ENCODE data around the gene SORCS2. TPM values are rescaled to one million over a fixed set of nuclear protein-coding genes. Genes with fewer than 3 reads are reported as not detected.
"Not testable (repeated sequence)": the region's sequence is repeated elsewhere in the genome, so short reads cannot be mapped to it uniquely, and the experiment has no call there.

SORCS2 gene
- total RNA-seq, 1 donor from 2014 or later = 9.6 TPM

DNA sequence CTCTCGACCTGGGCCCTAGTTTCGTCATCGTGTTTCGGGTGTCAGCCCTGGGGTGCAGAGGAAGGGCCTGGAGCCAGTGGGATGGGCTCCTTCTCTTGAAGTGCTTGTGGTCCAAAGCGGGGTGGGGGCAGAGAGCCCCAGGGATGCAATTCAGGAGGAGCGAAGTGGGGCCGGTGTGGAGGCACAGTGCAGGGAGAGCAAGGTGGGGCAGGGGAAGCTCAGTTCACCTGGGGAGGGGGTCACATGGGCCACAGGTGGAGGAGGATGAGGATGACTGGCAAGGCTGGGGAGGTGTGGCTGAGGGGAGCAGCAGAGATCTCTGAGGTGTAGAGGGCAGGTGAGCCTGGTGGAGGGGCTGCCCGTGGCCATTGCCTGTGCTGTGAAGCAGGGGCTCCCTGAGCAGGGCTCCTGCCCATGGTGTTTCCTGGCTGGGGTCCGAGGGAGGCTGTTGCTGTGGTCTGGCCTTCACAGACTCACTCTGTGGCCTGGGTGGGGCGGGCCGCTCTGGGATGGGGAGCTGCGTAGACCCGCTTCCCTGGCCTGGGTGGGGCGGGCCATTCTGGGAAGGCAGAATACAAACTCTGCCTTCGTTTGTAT, 6.9 kb downstream of the SORCS2 start:
- DNase-seq (ENCODE audit: low spot score) = no peak

DNA sequence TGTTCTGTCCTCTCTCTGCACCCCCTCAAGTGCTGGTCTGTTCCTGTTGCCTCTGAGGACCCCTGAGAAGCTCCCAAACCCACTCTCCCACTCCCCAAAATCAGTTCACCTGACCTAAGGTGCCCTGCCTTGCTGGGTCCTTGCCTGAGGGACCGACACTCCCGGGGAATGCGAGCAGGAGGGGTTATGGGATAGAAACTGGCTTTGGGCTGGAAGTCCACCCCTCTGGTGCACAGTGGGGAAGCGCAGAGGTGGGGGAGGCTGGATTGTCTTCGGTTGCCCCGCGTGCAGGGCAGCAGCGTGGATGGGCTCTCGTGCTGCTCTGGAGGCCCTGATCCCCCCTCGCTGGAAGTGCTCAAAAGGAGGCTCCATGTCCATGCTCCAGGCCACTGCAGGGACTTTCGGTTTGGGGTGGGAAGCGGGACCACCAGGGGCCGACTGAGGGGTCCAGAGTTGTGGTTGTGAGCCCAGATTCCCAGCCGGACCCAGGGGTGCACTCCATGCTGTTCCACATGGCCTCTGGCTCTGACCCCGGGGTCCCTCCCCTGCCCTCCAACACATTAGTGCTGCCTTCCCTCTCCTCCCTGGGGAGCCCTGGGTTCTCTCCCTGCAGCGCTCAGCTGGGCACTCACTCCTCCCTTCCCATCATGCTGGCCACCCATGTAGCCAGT, 7.6 kb downstream of the SORCS2 start:
- DNase-seq (ENCODE audit: low spot score) = no peak

DNA sequence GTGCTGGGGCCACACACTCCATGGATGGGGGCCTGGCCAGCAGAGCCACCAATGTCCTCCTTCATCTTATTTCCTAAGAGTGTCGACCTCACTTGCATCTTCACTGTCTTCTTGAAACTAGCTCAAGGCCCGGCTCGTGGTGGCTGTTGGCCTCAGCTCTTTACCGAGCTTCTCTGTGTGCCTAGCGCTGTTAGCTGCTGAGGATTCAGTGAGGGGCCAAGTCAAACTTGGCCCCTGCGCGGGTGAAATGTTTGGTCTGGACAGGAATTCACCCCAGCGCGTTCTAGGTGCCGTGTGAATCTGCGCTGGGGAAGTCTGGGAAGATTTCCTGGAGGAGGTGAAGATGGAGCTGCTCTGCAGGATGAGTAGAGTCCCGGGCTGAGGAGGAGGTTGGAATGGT, 8.5 kb downstream of the SORCS2 start:
- no peak for DNase-seq (ENCODE audit: low spot score)

DNA sequence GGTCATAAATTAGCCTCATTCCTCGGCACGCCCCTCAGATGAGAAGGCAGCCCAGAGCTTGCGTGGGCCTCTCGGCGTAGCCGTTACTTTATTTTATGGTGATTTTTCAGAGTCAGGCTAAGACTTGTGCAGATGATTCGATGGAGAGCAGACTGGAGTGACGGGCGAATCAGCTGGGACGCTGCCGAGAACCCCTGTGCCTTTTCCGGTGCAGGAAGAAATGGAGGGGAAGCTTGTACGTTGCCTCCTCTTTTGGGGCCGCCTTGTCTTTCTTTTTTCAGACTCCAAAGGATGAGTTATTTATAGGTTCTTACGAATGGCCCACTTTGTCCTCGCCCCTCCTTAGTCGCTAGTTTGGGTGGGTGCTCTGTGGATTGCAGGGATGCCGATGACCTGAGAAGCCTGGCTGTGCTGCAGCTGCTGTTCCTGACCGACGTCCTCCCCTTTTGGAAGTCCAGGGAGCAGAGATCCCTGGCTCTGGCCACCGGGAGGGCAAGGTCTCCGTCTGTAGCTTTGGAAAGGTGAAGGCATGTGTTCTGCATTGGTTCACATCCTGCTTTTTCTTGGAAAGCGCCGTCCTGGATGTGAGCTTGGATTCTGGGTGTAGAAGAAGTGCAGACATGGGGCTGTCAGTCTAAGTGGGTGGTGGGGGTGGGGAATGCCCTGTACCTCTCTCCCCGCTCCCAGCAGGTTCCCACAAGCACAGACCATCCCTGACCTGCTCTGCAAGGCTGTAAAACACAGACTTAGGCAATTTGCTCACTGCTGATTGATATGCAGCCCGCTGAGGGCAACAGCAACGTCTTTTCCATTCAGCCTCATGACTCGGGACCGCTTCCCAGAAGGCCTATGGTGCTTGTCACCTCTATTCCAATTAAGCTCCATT, 9.3 kb downstream of the SORCS2 start:
- peak; percentile 80 for DNase-seq (ENCODE audit: low spot score)

DNA sequence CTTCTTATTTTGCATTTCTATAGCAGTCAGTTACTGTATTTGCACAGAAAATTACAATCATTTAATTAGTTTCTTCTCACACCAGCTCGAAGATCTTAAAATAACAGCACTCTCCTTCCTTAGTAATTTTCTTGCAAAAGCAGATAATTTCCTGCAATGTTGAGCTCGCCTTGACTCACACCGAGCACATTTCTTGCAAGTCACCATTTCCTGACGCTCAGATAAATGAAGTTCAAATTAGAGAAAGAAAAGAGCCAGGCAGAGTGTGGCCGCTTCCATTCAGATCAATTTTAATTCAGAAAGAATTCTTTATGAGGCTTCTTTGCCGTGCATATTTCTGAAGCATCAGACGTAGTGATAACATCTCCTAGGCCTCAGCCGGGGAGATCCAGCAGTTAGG, 10.1 kb downstream of the SORCS2 start:
- DNase-seq (ENCODE audit: low spot score) = peak; percentile 38

DNA sequence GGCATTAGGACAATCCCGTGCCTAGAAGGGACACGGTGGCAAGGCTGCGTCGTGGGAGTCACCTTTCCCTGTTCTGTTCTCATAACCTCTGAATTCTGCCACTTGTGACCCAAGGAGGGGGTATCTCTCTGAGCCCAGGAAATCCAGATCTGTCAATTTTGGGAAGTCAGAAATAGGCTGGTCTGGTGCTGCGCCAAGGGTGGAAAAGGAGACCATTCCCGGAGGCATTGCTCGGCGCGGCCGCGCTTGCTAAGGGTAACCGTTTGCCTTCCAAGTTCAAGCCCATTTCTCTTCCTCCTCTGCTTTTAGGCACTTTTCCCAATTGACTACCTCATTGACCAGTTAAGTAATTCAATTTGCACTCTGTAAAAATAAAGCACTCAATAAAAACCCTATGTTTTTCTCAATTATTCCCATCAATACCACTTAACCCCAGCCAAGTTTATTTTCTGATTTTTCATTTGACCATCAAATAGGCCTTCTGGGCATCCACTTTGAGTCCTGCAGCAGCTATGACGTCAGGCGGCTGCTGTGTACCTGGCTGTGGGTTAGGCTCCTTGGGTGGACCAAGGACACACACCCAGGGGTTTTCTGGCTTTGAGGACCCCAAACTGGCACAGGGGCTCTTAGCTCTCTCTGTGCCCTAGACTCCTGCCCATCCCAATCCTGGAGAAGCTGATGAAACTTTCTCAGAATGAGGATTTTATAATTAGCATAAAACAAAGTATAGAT, 12.5 kb downstream of the SORCS2 start:
- no peak for DNase-seq (ENCODE audit: low spot score)

DNA sequence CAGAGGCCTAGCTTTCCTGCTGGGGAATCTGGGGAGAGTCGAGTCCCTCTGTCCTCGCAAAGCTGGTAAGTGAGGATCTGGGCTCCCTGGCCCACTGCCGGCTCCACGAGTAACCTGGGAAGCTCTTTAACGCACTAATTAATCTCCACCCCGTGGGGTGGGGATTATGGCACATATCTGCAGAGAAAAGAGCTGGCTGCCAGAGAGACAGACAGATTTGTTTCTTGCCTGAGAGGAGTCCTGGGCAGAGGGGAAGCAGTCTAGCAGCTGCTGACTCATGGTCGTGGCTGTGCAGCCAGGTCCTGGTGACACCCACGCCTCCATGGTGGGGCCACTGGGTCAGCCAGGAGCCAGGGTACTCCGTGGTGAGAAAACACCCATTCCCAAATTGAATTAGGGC, 14.0 kb downstream of the SORCS2 start:
- peak; percentile 84 for DNase-seq (ENCODE audit: low spot score)

DNA sequence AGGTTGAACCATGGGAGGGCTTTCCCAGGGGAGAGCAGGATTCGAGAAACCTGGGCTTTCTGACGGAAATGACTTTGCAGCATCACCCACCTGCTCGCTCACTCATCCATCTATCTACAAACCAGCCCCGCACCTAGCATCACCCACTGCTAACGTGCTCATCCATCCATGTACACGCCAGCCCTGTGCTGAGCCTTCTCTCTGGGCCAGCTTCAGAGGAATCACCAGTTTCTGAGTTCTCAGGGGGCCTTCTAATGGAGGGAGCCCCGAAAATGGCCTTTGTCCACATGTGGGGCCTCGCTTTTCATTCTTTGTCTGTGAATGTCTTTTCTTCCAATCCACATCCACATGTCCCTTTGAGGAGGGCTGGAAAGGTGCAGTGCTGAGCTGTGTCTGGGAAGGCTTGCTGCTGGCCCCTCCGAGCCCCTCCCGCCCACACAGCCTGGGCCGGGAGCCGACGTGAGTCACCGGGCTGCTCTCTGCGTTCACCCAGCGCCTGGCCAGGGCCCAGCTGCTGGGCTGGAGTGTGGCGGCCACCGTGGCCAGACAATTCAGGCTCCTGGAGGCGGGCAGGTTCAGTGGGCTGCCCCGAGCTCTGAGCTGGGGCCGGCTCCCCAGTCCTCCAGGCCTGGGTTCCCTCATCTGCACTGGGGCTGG, 14.7 kb downstream of the SORCS2 start:
- DNase-seq (ENCODE audit: low spot score) = peak; percentile 93

DNA sequence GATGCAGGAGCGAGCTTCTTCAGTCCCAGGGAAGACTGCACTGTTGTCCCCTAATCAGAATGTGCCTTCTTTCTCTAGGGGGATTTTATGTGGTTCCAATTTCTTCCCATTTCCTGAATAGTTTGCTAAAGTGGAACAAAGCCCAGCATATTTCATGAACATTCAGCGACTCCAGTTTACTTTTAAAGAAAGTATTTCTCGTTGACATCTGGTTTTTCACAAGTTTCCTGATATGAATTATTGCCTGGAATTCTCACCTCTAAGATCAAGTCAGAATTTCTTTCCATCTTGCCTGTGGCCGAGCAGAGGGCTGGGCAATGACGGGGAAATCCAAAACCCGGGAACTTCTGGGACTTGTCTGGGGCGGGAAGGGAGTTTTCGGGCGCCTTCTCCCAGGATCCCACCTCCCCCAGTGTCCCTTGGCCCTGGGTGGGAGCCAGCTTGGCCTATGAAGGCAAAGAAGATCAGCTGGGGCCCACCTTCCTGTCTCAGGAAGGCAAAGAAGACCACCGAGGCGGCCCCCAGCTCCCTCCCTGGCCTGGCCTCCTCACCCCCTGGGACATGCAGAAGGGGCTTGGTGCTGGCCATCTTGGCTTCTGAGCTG, 15.4 kb downstream of the SORCS2 start:
- no peak for DNase-seq (ENCODE audit: low spot score)

DNA sequence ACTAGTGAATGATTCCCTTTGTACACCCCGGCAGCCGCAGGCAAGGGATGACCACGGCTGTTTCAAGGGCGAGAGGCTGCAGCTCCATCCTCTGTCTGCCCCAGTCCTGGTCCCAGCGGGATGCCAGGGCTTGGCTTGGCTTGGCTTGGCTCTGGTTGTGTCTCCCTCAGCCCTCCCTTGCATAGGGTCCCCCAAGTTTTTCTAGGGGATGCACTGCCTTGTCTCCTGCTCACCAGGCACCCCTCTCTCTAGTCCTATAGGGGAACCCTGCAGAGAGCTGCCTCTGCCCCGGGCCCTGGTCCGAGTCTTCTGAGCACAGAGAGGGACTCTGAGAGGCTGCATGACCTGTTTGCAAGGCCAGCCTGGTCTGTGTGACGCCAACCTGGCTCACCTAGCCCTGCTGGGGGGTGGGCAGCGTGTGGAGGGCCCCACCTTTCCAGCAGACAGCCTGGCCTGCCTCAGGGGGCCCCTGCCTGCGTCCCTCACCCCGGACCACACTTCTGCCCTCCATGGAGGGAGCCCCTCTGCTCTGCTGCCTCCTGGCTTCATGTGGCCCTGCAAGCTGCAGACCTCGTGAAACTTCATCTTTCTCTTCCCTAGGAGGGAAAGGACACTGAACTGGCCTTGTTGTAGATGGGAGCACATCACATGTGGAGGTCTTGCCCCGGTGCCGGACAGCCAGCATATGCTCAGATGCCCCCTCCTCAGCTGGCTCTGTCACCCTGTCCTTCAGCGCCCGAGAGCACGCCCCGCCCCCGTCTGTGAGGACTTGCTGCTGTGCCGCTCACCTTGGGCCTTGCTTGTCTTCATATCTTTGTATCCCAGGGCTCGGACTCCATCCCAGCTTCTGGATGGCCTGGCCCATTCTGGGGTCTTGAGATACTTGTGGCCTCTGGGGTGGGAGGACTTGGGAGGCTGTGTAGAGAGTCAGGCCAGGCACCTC, 16.4 kb downstream of the SORCS2 start:
- no peak for DNase-seq (ENCODE audit: low spot score)

DNA sequence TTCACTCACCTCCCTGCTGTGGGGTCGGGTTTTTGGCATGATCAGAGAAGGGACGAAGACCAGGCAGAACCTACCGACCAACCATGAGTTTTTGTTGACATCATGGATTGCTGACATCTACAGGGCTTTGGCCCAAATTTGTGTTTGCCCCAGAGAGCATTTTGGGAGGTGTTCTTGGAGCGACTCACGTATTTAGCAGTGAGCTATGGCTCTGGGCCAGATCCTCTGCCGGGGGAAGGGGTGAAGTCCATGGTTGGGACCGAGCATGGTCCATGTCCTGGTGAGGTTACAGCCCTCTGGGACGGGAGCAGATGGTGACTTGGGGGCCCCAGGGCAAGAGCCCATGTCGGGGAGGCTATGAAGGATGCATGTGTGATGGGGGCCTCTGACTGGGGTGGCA, 17.4 kb downstream of the SORCS2 start:
- DNase-seq (ENCODE audit: low spot score) = no peak

DNA sequence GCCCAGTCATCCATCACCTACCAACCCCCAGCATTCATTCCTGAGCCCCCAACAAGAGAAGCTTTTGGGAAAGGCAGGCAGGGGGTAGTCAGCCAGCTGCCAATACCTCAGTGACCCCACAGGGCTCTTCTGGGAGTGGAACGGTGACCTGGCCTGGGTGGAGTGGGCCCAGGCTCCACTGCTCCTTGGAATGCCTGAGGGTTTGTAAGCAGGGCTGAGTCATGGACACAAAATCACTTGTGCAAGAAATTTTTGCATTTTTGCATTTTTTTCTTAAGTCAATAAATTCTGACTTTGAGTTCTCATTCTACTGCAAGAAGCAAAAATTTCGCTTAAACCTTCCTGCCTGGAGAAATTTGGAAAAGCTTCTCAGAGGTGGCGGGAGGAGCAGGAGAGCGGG, 18.5 kb downstream of the SORCS2 start:
- peak; percentile 87 for DNase-seq (ENCODE audit: low spot score)

DNA sequence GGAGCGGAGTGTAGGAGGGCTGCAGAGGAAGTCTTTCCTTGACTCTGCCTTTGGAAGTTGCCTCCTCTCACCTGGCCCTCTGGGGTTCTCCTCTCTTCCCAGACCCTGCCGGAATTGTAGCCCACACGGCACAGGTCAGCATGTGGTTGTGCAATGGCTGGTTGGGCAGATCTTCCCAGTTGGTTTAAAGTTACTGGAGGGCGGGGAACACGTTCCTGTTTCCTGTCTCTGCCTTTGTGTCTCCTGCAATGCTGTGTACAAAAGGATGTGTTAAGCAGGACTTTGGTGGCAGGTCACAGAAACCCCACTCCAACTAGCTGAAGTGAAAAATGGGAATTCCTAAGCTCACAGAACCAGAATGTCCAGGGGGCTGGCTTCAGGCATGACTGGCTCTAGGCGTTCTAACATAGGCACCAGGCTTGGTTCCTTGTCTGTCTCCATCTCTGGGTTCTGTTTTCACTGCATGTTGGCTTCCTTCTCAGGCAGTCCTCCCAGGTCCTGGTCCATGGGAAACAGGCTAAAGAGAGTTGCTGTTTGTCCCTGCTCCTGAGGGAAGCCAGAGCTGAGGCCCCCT, 19.9 kb downstream of the SORCS2 start:
- DNase-seq (ENCODE audit: low spot score) = no peak

DNA sequence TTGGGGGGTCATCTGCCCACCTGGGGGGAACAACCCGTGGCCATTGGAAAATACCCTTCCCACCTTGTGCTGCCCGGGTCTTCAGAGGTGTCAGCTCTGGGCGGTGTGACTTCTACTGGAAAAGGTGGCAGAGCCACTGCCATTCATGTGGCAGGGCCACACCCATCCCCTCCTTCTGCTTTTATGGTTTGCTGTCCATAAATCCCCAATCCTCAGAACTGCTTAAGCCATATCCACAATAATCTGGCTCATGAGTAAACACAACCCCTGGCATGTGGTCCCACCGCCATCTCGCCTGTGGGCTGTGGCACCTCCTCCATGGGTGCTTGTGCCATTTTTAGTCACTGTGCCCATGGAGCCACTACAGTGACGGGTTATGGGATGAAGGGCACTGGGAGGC, 20.6 kb downstream of the SORCS2 start:
- DNase-seq (ENCODE audit: low spot score) = no peak

DNA sequence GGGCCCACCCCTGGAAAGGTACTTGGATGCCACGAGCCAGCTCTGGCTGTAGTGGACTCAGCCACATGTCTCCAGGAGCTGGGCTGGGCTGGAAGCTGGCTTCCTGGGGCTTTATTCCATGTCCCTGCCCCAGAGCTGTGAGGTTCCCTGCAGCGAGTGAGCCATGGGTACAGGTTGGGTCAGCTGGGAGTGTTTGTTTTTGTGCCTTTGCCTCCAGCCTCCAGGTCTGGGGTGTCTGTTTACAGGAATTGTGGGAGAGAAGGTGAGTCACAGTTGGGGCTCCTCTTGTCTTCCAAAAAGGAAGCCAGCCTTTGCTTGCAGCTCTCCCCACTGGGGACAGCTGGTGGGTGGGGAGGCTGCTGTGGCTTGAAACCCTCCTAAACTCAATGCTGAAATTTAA, 21.5 kb downstream of the SORCS2 start:
- DNase-seq (ENCODE audit: low spot score) = no peak

DNA sequence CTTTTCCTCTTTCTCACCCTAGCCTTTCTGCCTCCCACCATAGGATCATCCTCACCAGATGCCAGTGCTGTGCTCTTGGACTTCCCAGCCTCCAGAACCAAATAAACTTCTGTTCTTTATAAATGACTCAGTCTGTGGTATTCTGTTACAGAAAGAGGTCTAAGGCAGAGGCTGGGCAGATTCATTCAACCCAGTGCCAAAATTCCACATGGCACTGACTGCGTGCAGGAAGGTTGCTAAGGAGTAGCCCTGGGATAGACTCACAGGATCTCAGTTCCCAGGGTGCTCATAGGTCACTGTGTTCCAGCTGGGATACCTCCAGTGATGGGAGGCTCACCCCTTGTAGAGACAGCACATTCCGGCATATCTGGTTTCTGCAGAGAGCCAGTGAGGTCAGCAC, 22.0 kb downstream of the SORCS2 start:
- DNase-seq (ENCODE audit: low spot score) = no peak

DNA sequence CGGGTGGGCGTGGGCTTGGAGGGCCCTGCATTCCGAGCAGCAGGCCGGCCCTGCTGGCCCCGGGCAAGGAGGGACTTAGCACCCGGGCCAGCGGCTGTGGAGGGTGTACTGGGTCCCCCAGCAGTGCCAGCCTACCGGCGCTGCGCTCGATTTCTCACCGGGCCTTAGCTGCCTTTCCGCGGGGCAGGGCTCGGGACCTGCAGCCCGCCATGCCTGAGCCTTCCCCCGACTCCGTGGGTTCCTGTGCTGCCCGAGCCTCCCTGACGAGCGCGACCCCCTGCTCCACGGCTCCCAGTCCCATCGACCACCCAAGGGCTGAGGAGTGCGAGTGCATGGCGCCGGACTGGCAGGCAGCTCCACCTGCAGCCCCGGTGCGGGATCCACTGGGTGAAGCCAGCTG, 22.8 kb downstream of the SORCS2 start:
- DNase-seq (ENCODE audit: low spot score) = not testable (repeated sequence)

DNA sequence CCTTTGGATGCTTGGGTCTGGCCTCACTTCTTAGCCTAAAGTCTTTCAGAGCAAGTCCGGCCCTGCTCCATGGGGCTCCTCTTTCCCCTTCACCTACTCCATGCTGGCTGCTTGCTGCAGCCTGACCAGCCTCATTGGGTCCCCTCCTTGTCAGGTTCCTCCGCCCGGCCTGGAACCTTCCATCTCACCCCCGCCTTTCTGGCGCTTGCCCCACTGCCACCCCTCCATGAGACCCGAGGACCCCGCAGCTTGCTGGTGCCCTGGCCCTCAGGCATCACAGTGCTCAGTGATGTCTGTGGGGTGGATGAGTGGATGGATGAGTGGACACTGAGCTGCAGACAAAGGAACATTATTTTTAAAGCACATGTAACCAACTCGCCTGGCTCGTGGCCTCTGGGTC, 24.7 kb downstream of the SORCS2 start:
- no peak for DNase-seq (ENCODE audit: low spot score)

DNA sequence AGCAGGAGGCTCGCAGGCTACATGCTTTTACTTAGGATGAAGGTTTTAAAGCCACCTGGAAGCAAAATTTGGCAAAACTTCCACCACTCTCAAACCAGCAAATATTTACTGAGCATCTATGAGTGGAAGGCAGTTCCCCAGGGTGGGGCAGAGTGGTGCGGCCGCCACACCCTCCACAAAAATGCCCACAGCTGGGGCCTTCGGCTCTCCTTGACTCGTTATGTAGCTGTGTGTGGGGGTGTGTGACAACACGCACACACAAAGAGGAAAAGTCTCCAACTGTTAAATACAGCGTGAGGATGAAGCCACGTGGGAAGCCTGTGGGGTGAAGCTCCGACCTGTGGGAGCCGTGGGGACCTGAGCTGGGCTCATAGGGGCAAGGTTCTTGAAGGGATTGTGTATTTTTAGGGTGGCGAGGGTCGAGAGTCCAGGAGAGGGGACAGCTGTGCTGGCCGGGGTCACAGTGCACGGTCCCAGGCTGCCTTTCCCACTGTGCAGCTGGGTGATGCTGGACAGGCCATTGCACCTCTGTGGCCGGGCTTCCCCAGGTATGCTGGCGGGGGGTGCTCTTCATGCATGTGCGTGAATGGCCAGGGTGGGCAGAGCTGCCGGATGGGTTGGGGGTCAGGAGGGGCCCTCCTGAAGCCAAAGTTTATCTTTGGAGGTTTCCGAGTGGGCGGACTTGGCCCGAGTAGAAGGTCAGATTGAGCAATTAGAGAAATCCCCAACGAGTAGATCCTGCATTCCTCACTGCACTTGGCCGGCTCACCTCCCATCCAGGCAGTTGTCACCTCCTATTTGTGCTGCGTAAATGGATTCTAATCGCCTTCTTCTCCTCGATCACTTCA, 25.4 kb downstream of the SORCS2 start:
- no peak for DNase-seq (ENCODE audit: low spot score)

Measured in umbilical cord (tissue), 2 donors.